CD8-positive, alpha-beta memory T cell (primary cell): ENCODE results near the gene FAN1. TPM values are rescaled to one million over a fixed set of nuclear protein-coding genes. Genes with fewer than 3 reads are reported as not detected.

ENCODE experiments used
- CTCF ChIA-PET: fragments of 350-600 bp; sonication (Branson Sonifier 250); formaldehyde crosslinking; loops from one replicate; lab custom pipeline; 2021; ENCODE audit warnings: antibody characterized with exemption; lab: Charles Lee
- POLR2A ChIA-PET: fragments of 350-600 bp; sonication (Branson Sonifier 250); formaldehyde crosslinking; loops from one replicate; lab custom pipeline; 2021; ENCODE audit warnings: antibody characterized with exemption; lab: Charles Lee
- DNase-seq, 5 donors: peaks; one replicate each; pipeline versions ENCODE4 v3.0.0 to v3.0.0-alpha.2; 2020 to 2022; ENCODE audit warnings: mixed read lengths in 1 of 5
- H3K27ac ChIP-seq: one replicate; pipeline ENCODE4 v1.7.0; 2013; ENCODE audit warnings: low read depth, mild to moderate bottlenecking, low read length, moderate library complexity
- H3K27me3 ChIP-seq: 2 replicates; pipeline ENCODE4 v1.7.0; 2013; ENCODE audit warnings: low read length, mild to moderate bottlenecking; ENCODE audit not compliant: insufficient read depth, poor library complexity, severe bottlenecking
- H3K36me3 ChIP-seq: 2 replicates; pipeline ENCODE4 v1.7.0; 2013; ENCODE audit warnings: mild to moderate bottlenecking, low read length, moderate library complexity; ENCODE audit not compliant: insufficient read depth
- H3K4me1 ChIP-seq: 2 replicates; pipeline ENCODE4 v1.7.0; 2013; ENCODE audit warnings: mild to moderate bottlenecking, low read length, moderate library complexity; ENCODE audit not compliant: insufficient read depth
- H3K4me3 ChIP-seq: 2 replicates; pipeline ENCODE4 v1.7.0; 2013; ENCODE audit warnings: mild to moderate bottlenecking, low read length
- H3K9me3 ChIP-seq: 2 replicates; pipeline ENCODE4 v1.7.0; 2013; ENCODE audit warnings: mild to moderate bottlenecking, low read length
- H3K27ac Mint-ChIP-seq, 8 donors: one replicate each; pipeline ENCODE4 v1.8.0; 2020 to 2021; ENCODE audit warnings: mixed read lengths in 8 of 8, mild to moderate bottlenecking in 6 of 8, inconsistent platforms in 3 of 8, moderate library complexity in 3 of 8
- H3K27me3 Mint-ChIP-seq, 2 donors: one replicate each; pipeline ENCODE4 v1.8.0; 2020 to 2021; ENCODE audit warnings: mixed read lengths in 2 of 2, mild to moderate bottlenecking in 1 of 2, moderate library complexity in 1 of 2
- H3K36me3 Mint-ChIP-seq, 3 donors: one replicate each; pipeline ENCODE4 v1.8.0; 2020 to 2021; ENCODE audit warnings: mixed read lengths in 3 of 3, inconsistent platforms in 1 of 3, mild to moderate bottlenecking in 1 of 3
- H3K4me1 Mint-ChIP-seq, 3 donors: one replicate each; pipeline ENCODE4 v1.8.0; 2020 to 2021; ENCODE audit warnings: mixed read lengths in 3 of 3, inconsistent platforms in 1 of 3, mild to moderate bottlenecking in 1 of 3
- H3K4me3 Mint-ChIP-seq, 7 donors: one replicate each; pipeline ENCODE4 v1.8.0; 2020 to 2021; ENCODE audit warnings: mixed read lengths in 7 of 7, mild to moderate bottlenecking in 6 of 7, moderate library complexity in 4 of 7, inconsistent platforms in 2 of 7
- H3K9me3 Mint-ChIP-seq, 5 donors: one replicate each; pipeline ENCODE4 v1.8.0; 2020 to 2022; ENCODE audit warnings: mixed read lengths in 5 of 5, mild to moderate bottlenecking in 3 of 5, moderate library complexity in 2 of 5, inconsistent platforms in 1 of 5
- polyA plus RNA-seq: library from polyadenylated mRNA; unstranded; fragments of 300-500 nt; fragmentation: Illumina TruSeq; gene quantifications from one replicate; pipeline ENCODE4 v1.2.3, GENCODE V29; 2021
- total RNA-seq, 2 experiments: library from RNA; stranded (reverse); gene quantifications; one replicate each; pipeline ENCODE4 v1.2.3, GENCODE V29; 2021

FAN1 gene
- total and polyA plus RNA-seq, 3 experiments from 2014 or later, result 7.4 to 18.9 (median 17.9) TPM

GRCh38 chr15:30928076-30928475, 24.4 kb downstream of the FAN1 start:
- ChIA-PET POLR2A (no interaction called here), CTCF (interaction anchor here (0.7 kb wide), 1 partner anchor 9 kb away, joined by 3 read pairs; no protein-coding TSS in a partner anchor)
- H3K4me1 Mint-ChIP-seq, result peaks cover 0 to 4% (median 2%) of the 10 kb centered on the region in 3 donors
- H3K9me3 ChIP-seq, result no peaks in the 10 kb centered on the region
- H3K4me3 ChIP-seq, result no peak overlapping the region
- peaks cover 20% of the 10 kb centered on the region for H3K36me3 ChIP-seq
- H3K4me3 Mint-ChIP-seq, result no peak overlapping the region
- no peaks in the 10 kb centered on the region for H3K27me3 ChIP-seq
- no peak for DNase-seq
- H3K4me1 ChIP-seq, result no peaks in the 10 kb centered on the region
- H3K36me3 Mint-ChIP-seq, result peaks cover 17 to 84% (median 26%) of the 10 kb centered on the region in 3 donors
- H3K27me3 Mint-ChIP-seq, result no peaks in the 10 kb centered on the region
- no peaks in the 10 kb centered on the region for H3K9me3 Mint-ChIP-seq
- H3K27ac Mint-ChIP-seq, result no peak overlapping the region
- no peak overlapping the region for H3K27ac ChIP-seq

DNA sequence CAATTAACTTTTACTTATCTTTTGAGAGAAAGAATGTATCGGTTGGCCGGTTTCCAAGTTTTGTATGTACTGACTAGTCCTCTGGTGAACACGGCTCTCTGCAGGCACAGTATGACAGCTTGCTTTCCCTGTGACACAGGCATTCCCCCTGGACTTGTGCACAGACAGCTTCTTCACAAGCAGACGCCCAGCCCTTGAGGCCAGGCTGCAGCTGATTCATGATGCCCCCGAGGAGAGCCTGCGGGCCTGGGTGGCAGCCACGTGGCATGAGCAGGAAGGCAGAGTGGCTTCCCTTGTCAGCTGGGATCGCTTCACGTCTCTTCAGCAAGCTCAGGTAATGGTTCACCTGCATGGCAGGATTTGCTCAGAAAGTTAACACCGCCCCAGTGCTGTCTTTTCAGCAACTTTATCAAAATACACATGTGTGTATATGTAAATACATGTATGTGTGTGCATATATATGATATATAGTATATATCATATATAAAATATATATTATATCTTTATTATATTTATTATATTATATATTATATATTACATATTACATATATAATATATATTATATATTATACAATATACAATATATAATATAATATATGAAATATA, 25.5 kb downstream of the FAN1 start:
- Mint-ChIP-seq H3K4me3 (no peak overlapping the region), H3K4me1 (peaks cover 3 to 7% (median 7%) of the 10 kb centered on the region in 3 donors), H3K27ac (no peak overlapping the region), H3K9me3 (no peaks in the 10 kb centered on the region), H3K27me3 (no peaks in the 10 kb centered on the region), H3K36me3 (peaks cover 18 to 80% (median 28%) of the 10 kb centered on the region in 3 donors)
- no peak for DNase-seq
- POLR2A ChIA-PET, result no interaction called here
- H3K4me1 ChIP-seq, result no peaks in the 10 kb centered on the region
- H3K27ac ChIP-seq, result no peak overlapping the region
- H3K4me3 ChIP-seq, result no peak overlapping the region
- no peaks in the 10 kb centered on the region for H3K27me3 ChIP-seq
- peaks cover 14% of the 10 kb centered on the region for H3K36me3 ChIP-seq
- no peaks in the 10 kb centered on the region for H3K9me3 ChIP-seq
- CTCF ChIA-PET, result interaction anchor here (0.6 kb wide), 1 partner anchor 200 kb away, joined by 3 read pairs; no protein-coding TSS in a partner anchor

- Mint-ChIP-seq H3K9me3 (no peaks in the 10 kb centered on the region), H3K27me3 (no peaks in the 10 kb centered on the region), H3K4me1 (peaks cover 3 to 7% (median 7%) of the 10 kb centered on the region in 3 donors), H3K4me3 (no peak overlapping the region), H3K36me3 (peaks cover 20 to 80% (median 26%) of the 10 kb centered on the region in 3 donors), H3K27ac (peak overlapping the region in 1 of 8 donors; percentile 26)
- Histone ChIP-seq H3K27ac (no peak overlapping the region), H3K36me3 (peaks cover 10% of the 10 kb centered on the region), H3K27me3 (no peaks in the 10 kb centered on the region), H3K4me3 (no peak overlapping the region), H3K9me3 (no peaks in the 10 kb centered on the region), H3K4me1 (no peaks in the 10 kb centered on the region)
- ChIA-PET CTCF (no interaction called here), POLR2A (no interaction called here)
- DNase-seq, result no peak
Observed at GRCh38 chr15:30929982-30930381, 26.3 kb downstream of the FAN1 start.

- Mint-ChIP-seq H3K27ac (peak overlapping the region in 1 of 8 donors; percentile 43), H3K4me3 (no peak overlapping the region), H3K27me3 (no peaks in the 10 kb centered on the region), H3K9me3 (no peaks in the 10 kb centered on the region), H3K36me3 (peaks cover 20 to 78% (median 26%) of the 10 kb centered on the region in 3 donors), H3K4me1 (peaks cover 3 to 7% (median 7%) of the 10 kb centered on the region in 3 donors)
- Histone ChIP-seq H3K27ac (no peak overlapping the region), H3K36me3 (peaks cover 10% of the 10 kb centered on the region), H3K4me3 (no peak overlapping the region), H3K4me1 (no peaks in the 10 kb centered on the region), H3K27me3 (no peaks in the 10 kb centered on the region), H3K9me3 (no peaks in the 10 kb centered on the region)
- CTCF ChIA-PET, result no interaction called here
- DNase-seq, result no peak
- POLR2A ChIA-PET, result no interaction called here
Observed at GRCh38 chr15:30930422-30930821, 26.7 kb downstream of the FAN1 start.

DNA sequence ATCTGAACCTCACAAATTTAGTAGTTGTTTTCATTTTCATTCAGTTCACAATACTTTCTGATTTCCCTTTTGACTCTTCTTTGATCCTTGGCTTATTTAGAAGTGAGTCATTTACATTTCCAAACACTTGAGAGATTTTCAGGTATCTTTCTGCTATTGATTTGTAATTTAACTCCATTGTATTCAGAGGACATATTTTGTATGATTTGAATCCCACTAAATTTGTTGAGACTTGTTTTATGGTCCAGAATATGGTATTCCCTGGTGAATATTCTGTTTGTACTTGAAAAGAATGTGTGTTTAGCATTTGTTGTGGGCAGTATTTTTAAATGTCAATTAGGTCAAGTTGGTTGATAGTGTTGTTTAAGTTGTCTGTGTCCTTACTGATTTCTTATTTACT, 29.6 kb downstream of the FAN1 start:
- H3K36me3 Mint-ChIP-seq, result peaks cover 16 to 75% (median 24%) of the 10 kb centered on the region in 3 donors
- H3K9me3 ChIP-seq, result no peaks in the 10 kb centered on the region
- peak overlapping the region in 3 of 8 donors; percentile 14 to 25 (median 16) for H3K27ac Mint-ChIP-seq
- H3K36me3 ChIP-seq, result peaks cover 2% of the 10 kb centered on the region
- H3K4me1 ChIP-seq, result no peaks in the 10 kb centered on the region
- CTCF ChIA-PET, result interaction anchor here (1.2 kb wide), 1 partner anchor 12 kb away, joined by 3 read pairs; no protein-coding TSS in a partner anchor
- H3K9me3 Mint-ChIP-seq, result no peaks in the 10 kb centered on the region
- H3K4me3 ChIP-seq, result no peak overlapping the region
- POLR2A ChIA-PET, result no interaction called here
- DNase-seq, result no peak
- no peaks in the 10 kb centered on the region for H3K27me3 ChIP-seq
- no peaks in the 10 kb centered on the region for H3K27me3 Mint-ChIP-seq
- peaks cover 3 to 7% (median 7%) of the 10 kb centered on the region in 3 donors for H3K4me1 Mint-ChIP-seq
- H3K4me3 Mint-ChIP-seq, result no peak overlapping the region
- no peak overlapping the region for H3K27ac ChIP-seq

DNA sequence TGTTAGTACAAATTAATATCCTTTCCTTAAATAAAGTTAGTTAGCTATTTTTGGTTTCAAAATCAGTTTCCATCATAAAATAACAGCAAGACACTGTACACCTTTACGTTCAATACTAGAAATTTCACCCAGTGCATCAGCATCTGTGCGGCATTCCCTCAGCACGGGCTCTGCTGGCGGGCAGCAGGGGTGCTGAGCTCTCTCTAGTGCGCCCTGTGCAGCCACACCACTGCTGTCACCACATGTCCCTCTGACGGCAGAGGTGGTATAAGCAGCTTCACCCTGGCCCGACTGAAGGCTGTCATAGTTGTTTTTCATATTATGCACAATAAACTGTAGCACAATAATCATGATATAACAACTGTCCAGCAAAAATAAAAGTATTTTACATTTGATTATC, 35.4 kb downstream of the FAN1 start:
- H3K27ac ChIP-seq, result no peak overlapping the region
- no peaks in the 10 kb centered on the region for H3K27me3 ChIP-seq
- Mint-ChIP-seq H3K9me3 (no peaks in the 10 kb centered on the region), H3K4me3 (no peak overlapping the region), H3K27ac (peak overlapping the region in 1 of 8 donors; percentile 20), H3K27me3 (no peaks in the 10 kb centered on the region), H3K4me1 (no peaks in the 10 kb centered on the region), H3K36me3 (peaks cover 2 to 93% (median 27%) of the 10 kb centered on the region in 3 donors)
- no peaks in the 10 kb centered on the region for H3K4me1 ChIP-seq
- peaks cover 39% of the 10 kb centered on the region for H3K36me3 ChIP-seq
- H3K4me3 ChIP-seq, result no peak overlapping the region
- POLR2A ChIA-PET, result no interaction called here
- DNase-seq, result no peak
- H3K9me3 ChIP-seq, result no peaks in the 10 kb centered on the region
- CTCF ChIA-PET, result no interaction called here

DNA sequence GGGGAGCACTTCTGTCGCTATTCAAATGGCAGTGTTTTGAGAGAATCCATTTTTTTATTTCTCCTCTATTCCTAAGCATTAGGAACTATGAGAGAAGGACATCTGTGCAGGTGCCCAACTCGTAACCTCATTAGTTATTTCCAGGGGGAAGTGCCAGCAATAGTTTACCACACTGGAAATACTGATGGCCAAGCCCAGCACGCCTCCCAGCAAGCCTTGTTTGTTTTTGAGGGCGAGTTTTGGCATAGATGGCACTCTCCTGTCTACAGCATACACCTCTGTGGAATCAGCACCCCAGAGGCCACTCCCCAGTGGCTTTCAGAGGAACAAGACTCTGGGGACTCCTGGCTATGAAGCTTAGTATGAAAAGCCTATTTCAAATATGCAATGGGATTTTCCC, 36.6 kb downstream of the FAN1 start:
- CTCF ChIA-PET, result no interaction called here
- peak overlapping the region in 1 of 8 donors; percentile 85 for H3K27ac Mint-ChIP-seq
- H3K36me3 Mint-ChIP-seq, result peaks cover 4 to 90% (median 30%) of the 10 kb centered on the region in 3 donors
- no peak overlapping the region for H3K4me3 ChIP-seq
- no peaks in the 10 kb centered on the region for H3K9me3 ChIP-seq
- POLR2A ChIA-PET, result no interaction called here
- H3K27ac ChIP-seq, result no peak overlapping the region
- peaks cover 43% of the 10 kb centered on the region for H3K36me3 ChIP-seq
- no peak overlapping the region for H3K4me3 Mint-ChIP-seq
- H3K27me3 ChIP-seq, result no peaks in the 10 kb centered on the region
- no peak for DNase-seq
- no peaks in the 10 kb centered on the region for H3K9me3 Mint-ChIP-seq
- no peaks in the 10 kb centered on the region for H3K4me1 Mint-ChIP-seq
- H3K4me1 ChIP-seq, result no peaks in the 10 kb centered on the region
- no peaks in the 10 kb centered on the region for H3K27me3 Mint-ChIP-seq

DNA sequence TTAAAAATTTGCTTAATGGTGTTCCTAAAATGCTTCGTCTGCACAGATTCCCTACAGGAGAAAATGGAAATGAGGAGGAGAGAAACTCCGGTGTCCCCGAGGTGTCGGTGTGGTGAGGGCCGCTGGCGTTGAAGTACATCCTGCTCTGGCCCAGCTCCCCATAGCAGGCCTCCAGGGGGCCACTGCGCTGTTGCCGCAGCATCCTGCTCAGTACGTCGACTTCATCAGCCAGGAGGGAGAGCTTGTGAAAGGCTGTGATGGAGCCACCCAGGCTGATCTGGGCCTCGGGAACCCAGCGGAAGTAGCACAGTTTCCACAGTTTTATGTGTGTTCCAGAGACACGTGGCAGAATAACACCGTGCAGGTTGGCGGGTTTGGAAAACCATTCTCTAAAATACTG, 37.8 kb downstream of the FAN1 start:
- Histone ChIP-seq H3K4me1 (no peaks in the 10 kb centered on the region), H3K27ac (no peak overlapping the region), H3K27me3 (no peaks in the 10 kb centered on the region), H3K9me3 (no peaks in the 10 kb centered on the region), H3K36me3 (peaks cover 50% of the 10 kb centered on the region), H3K4me3 (no peak overlapping the region)
- CTCF ChIA-PET, result no interaction called here
- no peak overlapping the region for H3K27ac Mint-ChIP-seq
- DNase-seq, result no peak
- peaks cover 12 to 91% (median 33%) of the 10 kb centered on the region in 3 donors for H3K36me3 Mint-ChIP-seq
- no peaks in the 10 kb centered on the region for H3K27me3 Mint-ChIP-seq
- H3K4me3 Mint-ChIP-seq, result no peak overlapping the region
- H3K4me1 Mint-ChIP-seq, result no peaks in the 10 kb centered on the region
- POLR2A ChIA-PET, result no interaction called here
- H3K9me3 Mint-ChIP-seq, result no peaks in the 10 kb centered on the region
